Stimulated activated CD8-positive, alpha-beta memory T cell treated with anti-CD3 and anti-CD28 coated beads, Interleukin-4, amount 100 ng/mL, for 48 hours (primary cell): ENCODE results near the gene GRIA3.
"Not testable (repeated sequence)": the region's sequence is repeated elsewhere in the genome, so short reads cannot be mapped to it uniquely, and the experiment has no call there.

Source experiments
- DNase-seq: peaks from one replicate; pipeline ENCODE4 v3.0.0-alpha.2; 2020

GRIA3 gene

GRCh38 chrX:123361371-123361770 is 177.3 kb downstream of the GRIA3 start:
- no peak for DNase-seq

- not testable (repeated sequence) for DNase-seq
Observed at GRCh38 chrX:123386196-123386595, 202.1 kb downstream of the GRIA3 start.

GRCh38 chrX:123392921-123393320 is 208.8 kb downstream of the GRIA3 start:
- DNase-seq = no peak

- no peak for DNase-seq
Observed at GRCh38 chrX:123399709-123400108, 215.6 kb downstream of the GRIA3 start.

GRCh38 chrX:123405231-123405630 is 221.2 kb downstream of the GRIA3 start:
- no peak for DNase-seq

- no peak for DNase-seq
Observed at GRCh38 chrX:123408821-123409737, 225.0 kb downstream of the GRIA3 start.

GRCh38 chrX:123422875-123423274 is 238.8 kb downstream of the GRIA3 start:
- DNase-seq = no peak

- no peak for DNase-seq
Observed at GRCh38 chrX:123424546-123424945, 240.5 kb downstream of the GRIA3 start.

- DNase-seq = no peak
Observed at GRCh38 chrX:123425471-123425870, 241.4 kb downstream of the GRIA3 start.

- DNase-seq = no peak
Observed at GRCh38 chrX:123425904-123426303, 241.8 kb downstream of the GRIA3 start.

- no peak for DNase-seq
Observed at GRCh38 chrX:123432361-123433150, 248.5 kb downstream of the GRIA3 start.

GRCh38 chrX:123436512-123437136 is 252.5 kb downstream of the GRIA3 start:
- DNase-seq = no peak

- not testable (repeated sequence) for DNase-seq
Observed at GRCh38 chrX:123439926-123440325, 255.8 kb downstream of the GRIA3 start.

- DNase-seq = no peak
Observed at GRCh38 chrX:123442764-123443163, 258.7 kb downstream of the GRIA3 start.

GRCh38 chrX:123447506-123447905 is 263.4 kb downstream of the GRIA3 start:
- no peak for DNase-seq

GRCh38 chrX:123449335-123449734 is 265.3 kb downstream of the GRIA3 start:
- DNase-seq = no peak

- DNase-seq = no peak
Observed at GRCh38 chrX:123450222-123450621, 266.1 kb downstream of the GRIA3 start.

- DNase-seq = no peak
Observed at GRCh38 chrX:123454712-123455431, 270.8 kb downstream of the GRIA3 start.

GRCh38 chrX:123455693-123456092 is 271.6 kb downstream of the GRIA3 start:
- no peak for DNase-seq

- no peak for DNase-seq
Observed at GRCh38 chrX:123464709-123465108, 280.6 kb downstream of the GRIA3 start.

GRCh38 chrX:123468481-123468880 is 284.4 kb downstream of the GRIA3 start:
- no peak for DNase-seq

GRCh38 chrX:123475068-123475724 is 291.1 kb downstream of the GRIA3 start:
- DNase-seq = no peak
